GM19328 (cell line): ENCODE measurements around the gene DIS3L2.
"Not testable (repeated sequence)": the region's sequence is repeated elsewhere in the genome, so short reads cannot be mapped to it uniquely, and the experiment has no call there.

Source experiments
- ATAC-seq: cut with Tn5 transposase; IDR thresholded peaks from one replicate; pipeline ENCODE4 v1.9.1; 2021; ENCODE audit warnings: mild to moderate bottlenecking, moderate library complexity; ENCODE audit not compliant: unreplicated experiment

Gene DIS3L2

GRCh38 chr2:232364806-232365594, 403.5 kb downstream of the DIS3L2 start:
- not testable (repeated sequence) for ATAC-seq

DNA sequence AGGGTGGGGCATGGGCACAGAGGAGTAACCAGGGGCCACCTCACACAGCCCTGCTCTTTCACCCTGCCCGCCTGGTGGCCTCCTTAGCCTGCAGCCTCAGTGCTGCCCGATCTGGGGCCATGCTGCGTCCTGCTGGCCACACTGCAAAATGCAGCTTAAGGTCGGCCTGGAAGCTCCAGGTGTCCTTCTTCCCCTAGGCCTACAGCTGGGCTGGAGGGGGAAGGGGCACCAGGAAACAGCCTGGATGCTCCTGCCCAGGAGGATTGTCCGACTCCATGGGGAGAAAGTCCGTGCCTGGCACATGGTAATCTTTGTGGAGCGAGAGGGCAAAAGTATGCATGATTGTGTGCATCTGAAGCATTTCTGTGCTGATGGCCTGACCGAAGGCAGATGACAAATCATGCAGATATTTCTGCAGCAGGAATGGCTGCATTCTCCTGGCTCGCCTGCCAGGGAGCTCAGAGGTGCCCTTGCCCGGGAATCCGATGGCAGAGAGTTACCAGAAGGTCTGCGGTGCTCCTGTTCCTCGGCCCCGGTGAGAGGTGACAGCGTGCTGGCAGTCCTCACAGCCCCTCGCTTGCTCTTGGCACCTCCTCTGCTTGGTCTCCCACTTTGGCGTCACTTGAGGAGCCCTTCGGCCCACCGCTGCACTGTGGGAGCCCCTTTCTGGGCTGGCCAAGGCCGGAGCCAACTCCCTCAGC, 404.3 kb downstream of the DIS3L2 start:
- no peak for ATAC-seq

DNA sequence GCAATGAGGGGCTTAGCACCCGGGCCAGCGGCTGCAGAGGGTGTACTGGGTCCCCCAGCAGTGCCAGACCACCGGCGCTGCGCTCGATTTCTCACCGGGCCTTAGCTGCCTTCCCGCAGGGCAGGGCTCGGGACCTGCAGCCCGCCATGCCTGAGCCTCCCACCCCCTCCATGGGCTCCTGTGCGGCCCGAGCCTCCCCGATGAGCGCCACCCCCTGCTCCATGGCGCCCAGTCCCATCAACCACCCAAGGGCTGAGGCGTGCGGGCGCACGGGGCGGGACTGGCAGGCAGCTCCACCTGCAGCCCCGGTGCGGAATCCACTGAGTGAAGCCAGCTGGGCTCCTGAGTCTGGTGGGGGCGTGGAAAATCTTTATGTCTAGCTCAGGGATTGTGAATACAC, 404.9 kb downstream of the DIS3L2 start:
- not testable (repeated sequence) for ATAC-seq

DNA sequence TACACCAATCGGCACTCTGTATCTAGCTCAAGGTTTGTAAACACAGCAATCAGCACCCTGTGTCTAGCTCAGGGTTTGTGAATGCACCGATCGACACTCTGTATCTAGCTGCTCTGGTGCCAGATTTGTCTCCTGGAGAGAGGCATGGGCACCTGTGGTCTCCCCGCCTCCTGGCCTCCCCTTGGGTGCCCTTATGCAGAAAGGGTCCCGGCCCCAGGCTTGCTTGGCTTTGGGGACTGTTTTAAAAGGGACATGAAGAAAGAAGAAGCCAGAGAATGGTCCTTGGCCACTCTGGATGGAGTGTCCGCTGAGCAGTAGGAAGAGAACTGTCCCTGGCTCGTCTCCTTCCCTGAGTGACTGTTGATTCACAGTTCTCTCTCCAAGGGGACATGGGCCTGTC, 405.5 kb downstream of the DIS3L2 start:
- ATAC-seq: no peak

DNA sequence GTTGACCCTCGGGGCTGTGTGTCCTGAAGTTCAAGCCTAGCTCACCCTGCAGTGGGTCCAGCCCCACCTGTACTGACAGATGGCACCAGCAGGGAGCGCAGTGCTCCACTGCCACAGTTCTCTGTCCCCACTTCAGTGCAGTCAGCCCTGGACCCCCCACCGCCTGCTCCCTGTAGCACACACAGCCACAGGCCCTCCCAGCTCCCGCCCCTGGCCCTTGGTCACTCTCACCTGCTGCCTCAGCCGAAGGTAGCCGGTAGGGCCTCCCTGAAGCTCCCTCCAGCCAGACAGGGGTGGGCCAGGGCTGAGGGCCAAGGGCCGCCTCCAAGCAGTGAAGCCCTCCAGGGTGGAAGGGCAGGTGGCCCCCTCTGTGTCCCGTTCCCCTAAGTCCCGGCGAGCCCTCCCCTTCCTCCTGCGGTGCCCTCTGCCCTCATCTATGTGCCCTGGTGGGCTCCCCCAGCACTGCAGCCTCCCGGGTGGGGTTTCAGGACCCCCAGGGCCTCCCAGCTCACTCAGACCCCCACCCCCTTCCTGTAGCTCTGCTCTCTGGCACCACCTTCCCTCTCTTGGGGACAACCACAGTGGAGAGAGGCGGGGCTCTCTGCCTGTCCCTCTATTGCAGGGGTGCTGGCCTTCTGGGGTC, 406.2 kb downstream of the DIS3L2 start:
- ATAC-seq: no peak

- ATAC-seq: no peak
Observed at GRCh38 chr2:232368311-232368731, 406.8 kb downstream of the DIS3L2 start.

- no peak for ATAC-seq
Observed at GRCh38 chr2:232369126-232369951, 407.8 kb downstream of the DIS3L2 start.

GRCh38 chr2:232370007-232370406, 408.5 kb downstream of the DIS3L2 start:
- ATAC-seq: not testable (repeated sequence)

- no peak for ATAC-seq
Observed at GRCh38 chr2:232372231-232373208, 411.0 kb downstream of the DIS3L2 start.

DNA sequence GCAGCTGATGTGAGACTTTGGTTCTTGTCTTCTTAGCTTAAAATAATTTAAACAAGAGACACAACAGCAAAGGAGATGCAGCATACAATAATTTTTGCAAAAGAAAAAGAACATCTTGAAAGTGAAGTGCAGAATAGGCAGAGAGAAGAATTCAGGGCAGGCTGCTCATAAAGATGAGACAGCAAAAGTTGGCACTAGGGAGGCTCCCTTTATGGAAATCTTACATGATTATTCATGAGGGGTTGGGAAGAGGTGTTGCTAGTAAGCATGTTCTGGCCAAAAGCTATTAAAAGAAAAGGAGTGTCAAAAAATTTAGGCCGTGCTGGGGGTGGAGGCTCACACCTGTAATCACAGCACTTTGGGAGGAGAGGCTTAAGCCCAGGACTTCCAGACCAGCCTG, 412.8 kb downstream of the DIS3L2 start:
- ATAC-seq: no peak

DNA sequence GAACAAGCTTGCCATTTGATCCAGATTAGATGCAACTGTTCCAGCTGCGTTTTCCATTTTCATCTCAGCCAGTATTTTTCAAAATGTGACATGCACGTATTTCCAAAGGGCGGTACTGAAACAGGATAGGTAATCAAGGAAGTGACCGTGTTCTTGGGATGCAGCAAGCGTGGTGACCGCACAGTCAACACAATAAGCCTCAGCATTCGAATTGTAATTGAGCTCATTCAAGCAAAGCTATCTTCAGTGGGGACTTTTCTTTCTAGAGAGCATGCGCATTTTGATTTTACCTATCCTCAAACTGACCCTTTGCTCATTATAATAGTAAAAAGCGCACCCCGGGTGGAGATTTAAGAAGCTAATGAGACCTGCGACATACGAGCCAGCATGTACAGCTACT, 413.7 kb downstream of the DIS3L2 start:
- no peak for ATAC-seq

- no peak for ATAC-seq
Observed at GRCh38 chr2:232376260-232376659, 414.7 kb downstream of the DIS3L2 start.

GRCh38 chr2:232376713-232377112, 415.2 kb downstream of the DIS3L2 start:
- no peak for ATAC-seq

- no peak for ATAC-seq
Observed at GRCh38 chr2:232377319-232377718, 415.8 kb downstream of the DIS3L2 start.

DNA sequence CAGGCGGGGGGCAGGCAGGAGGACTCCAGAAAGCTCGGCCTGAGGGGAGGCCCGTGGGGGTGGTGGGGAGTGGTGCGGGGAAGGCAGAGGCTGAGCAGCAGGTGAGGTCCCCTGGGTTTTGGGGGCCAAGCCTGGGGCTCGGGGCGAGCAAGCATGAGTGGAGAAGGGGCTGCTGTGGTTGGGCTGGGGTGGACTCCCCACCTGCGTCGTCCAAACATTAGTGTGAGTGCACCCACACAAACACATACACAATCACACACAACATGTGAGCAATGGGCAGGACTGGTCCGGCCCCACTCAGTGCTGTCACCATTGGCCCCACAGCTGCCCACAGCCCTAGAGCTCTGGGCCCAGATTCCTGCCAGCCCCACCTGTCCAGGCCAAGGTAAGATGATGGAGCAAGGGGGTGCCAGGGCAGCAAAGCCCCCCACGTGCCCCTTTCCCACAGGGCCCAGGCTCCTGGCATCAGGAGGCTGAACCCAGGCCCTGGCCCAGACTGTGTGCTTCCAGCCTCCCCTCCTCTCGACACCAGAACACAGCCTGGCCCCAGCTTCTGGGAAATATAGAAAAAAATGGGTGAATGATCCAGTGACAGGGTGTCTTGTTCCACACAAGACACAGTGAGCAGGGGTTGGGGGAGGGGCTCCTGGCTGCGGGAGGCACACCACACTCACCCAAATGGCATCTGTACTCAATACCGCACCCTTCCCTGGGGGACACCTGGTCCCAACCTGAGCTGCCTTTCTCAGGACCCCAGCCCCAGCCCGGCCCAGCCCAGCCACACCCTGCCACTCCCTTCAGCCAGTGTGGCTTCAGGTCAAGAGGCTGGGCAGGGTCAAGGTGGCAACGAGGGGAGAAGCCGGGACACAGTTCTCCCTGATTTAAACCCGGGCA, 416.6 kb downstream of the DIS3L2 start:
- no peak for ATAC-seq

- ATAC-seq: not testable (repeated sequence)
Observed at GRCh38 chr2:232378735-232379151, 417.2 kb downstream of the DIS3L2 start, which contains the start of gene ALPP. Gene ALPP (plus strand): TSS chr2:232378751. CDS start chr2:232378803, 52 bp downstream.

- not testable (repeated sequence) for ATAC-seq
Observed at GRCh38 chr2:232379610-232380590, 418.4 kb downstream of the DIS3L2 start.
